Immature natural killer cell (primary cell): ENCODE results near the gene ZNF516. TPM values are rescaled to one million over a fixed set of nuclear protein-coding genes. Genes with fewer than 3 reads are reported as not detected.

ENCODE experiments used
- DNase-seq, 3 donors: peaks; one replicate each; pipeline ENCODE4 v3.0.0; 2022; ENCODE audit warnings: mixed read lengths in 1 of 3
- H3K27ac Mint-ChIP-seq, 6 donors: one replicate each; pipeline ENCODE4 v1.8.0; 2020; ENCODE audit warnings: mixed read lengths in 6 of 6, mild to moderate bottlenecking in 5 of 6, inconsistent platforms in 4 of 6, moderate library complexity in 3 of 6
- H3K27me3 Mint-ChIP-seq, 3 donors: one replicate each; pipeline ENCODE4 v1.8.0; 2020 to 2021; ENCODE audit warnings: low read depth in 3 of 3, mild to moderate bottlenecking in 3 of 3, mixed read lengths in 3 of 3, moderate library complexity in 3 of 3, inconsistent platforms in 1 of 3
- H3K36me3 Mint-ChIP-seq, 3 donors: one replicate each; pipeline ENCODE4 v1.8.0; 2020; ENCODE audit warnings: mixed read lengths in 3 of 3, inconsistent platforms in 2 of 3, mild to moderate bottlenecking in 2 of 3
- H3K4me1 Mint-ChIP-seq, 2 donors: one replicate each; pipeline ENCODE4 v1.8.0; 2020; ENCODE audit warnings: inconsistent platforms in 2 of 2, mild to moderate bottlenecking in 2 of 2, mixed read lengths in 2 of 2, moderate library complexity in 1 of 2
- H3K4me3 Mint-ChIP-seq, 5 donors: one replicate each; pipeline ENCODE4 v1.8.0; 2020; ENCODE audit warnings: mild to moderate bottlenecking in 5 of 5, mixed read lengths in 5 of 5, inconsistent platforms in 3 of 5, moderate library complexity in 3 of 5
- H3K9me3 Mint-ChIP-seq, 6 donors: one replicate each; pipeline ENCODE4 v1.8.0; 2020; ENCODE audit warnings: mild to moderate bottlenecking in 6 of 6, mixed read lengths in 6 of 6, inconsistent platforms in 4 of 6, moderate library complexity in 3 of 6
- polyA plus RNA-seq, 3 donors: library from polyadenylated mRNA; unstranded; fragments of 300-500 nt; fragmentation: Illumina TruSeq; gene quantifications; one replicate each; pipeline ENCODE4 v1.2.3, GENCODE V29; 2021

ZNF516 gene
- polyA plus RNA-seq, 3 donors from 2014 or later, result 1.2 to 6.1 (median 2.0) TPM

DNA sequence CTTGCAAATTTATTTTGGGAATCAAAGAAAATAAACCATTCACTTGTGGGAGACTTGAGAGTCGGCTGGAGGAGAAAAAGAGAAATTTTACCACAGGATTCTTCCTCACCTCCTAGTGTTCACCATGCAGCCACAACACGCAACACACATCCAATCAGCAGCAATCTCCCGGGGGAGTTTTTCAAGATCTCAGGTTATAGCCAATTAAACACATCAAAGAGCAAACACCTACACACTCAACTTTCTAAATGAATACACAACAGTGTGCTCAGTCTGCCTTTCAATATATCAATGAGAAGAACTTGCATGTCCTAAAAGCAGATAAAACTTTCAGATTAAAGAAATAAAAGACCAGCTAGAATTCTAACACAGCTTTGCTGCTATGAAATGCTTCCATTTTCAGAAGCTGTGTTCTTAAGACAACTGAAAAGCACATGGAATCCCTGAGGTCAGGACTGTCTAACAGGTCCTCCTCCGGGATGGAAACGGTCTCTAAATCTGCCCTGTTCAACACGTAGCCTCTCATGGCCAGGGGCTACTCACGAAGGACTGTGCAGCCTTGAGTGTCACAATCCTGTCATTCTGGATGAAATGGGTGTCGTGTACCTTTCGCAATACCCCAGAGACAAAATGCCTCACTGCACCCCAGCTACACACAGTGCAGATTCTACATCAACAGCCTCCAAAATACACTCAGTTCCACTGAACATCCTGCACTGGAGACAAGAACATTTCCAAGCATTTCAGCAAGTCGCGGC, 84.2 kb downstream of the ZNF516 start:
- no peaks in the 10 kb centered on the region for H3K9me3 Mint-ChIP-seq
- H3K27ac Mint-ChIP-seq, result peak overlapping the region in 2 of 6 donors; percentile 23 to 26
- peaks cover 74 to 79% of the 10 kb centered on the region in 2 donors for H3K4me1 Mint-ChIP-seq
- H3K27me3 Mint-ChIP-seq, result peaks cover 2 to 9% (median 3%) of the 10 kb centered on the region in 3 donors
- H3K4me3 Mint-ChIP-seq, result no peak overlapping the region
- H3K36me3 Mint-ChIP-seq, result peaks cover 0 to 7% (median 5%) of the 10 kb centered on the region in 3 donors
- no peak for DNase-seq

DNA sequence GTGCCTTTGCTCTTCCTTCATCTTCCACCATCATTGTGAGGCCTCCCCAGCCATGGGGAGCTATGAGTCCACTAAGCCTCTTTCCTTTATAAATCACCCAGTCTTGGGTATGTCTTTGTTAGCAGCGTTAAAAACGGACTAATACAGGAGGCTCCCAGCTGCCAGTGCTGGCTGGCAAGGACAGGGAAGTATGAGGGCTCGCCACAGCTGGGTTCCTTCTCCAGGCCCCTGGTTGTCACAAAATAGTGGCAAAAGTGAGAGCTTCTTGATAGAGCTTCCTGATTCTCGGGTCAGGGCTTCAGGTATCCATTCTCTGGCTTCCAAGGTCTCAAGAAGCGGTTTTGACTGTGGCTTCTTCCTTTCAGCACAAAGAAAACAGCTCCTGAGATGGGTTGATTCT, 85.0 kb downstream of the ZNF516 start:
- Mint-ChIP-seq H3K4me3 (no peak overlapping the region), H3K4me1 (peaks cover 68 to 73% of the 10 kb centered on the region in 2 donors), H3K27ac (peak overlapping the region in 1 of 6 donors; percentile 22), H3K36me3 (peaks cover 0 to 7% (median 5%) of the 10 kb centered on the region in 3 donors), H3K27me3 (peaks cover 3 to 5% (median 5%) of the 10 kb centered on the region in 3 donors), H3K9me3 (no peaks in the 10 kb centered on the region)
- DNase-seq, result no peak

DNA sequence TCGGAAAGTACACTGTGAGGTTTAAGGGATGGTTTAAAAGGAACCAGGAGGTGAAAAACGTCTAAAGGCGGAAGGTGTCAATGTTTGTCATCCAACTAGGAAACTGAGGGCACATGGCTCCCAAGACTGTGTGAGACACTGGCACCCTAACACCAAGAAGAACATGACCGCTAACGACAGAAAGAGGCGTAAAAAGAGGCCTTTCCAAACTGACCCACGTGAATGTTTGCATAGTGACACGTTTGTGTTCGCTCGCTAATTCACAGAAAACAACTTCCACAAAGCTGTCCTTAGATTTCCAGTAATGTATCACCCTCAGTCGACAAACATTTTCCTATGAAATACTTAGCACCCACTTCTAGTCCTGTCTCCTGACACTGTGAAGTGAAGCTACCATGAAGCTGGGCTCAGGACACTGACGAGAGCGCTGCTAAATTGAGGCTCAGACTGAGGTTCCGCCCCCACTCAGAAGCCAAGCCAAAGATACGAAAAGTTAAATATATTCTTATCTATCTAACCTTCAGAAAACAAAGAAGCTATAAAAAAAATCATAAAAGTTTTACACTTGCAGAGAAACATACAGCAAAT, 86.5 kb downstream of the ZNF516 start:
- Mint-ChIP-seq H3K27me3 (peaks cover 2 to 5% (median 4%) of the 10 kb centered on the region in 3 donors), H3K36me3 (peaks cover 0 to 11% (median 5%) of the 10 kb centered on the region in 3 donors), H3K4me3 (no peak overlapping the region), H3K4me1 (peaks cover 63 to 71% of the 10 kb centered on the region in 2 donors), H3K27ac (no peak overlapping the region), H3K9me3 (no peaks in the 10 kb centered on the region)
- no peak for DNase-seq

DNA sequence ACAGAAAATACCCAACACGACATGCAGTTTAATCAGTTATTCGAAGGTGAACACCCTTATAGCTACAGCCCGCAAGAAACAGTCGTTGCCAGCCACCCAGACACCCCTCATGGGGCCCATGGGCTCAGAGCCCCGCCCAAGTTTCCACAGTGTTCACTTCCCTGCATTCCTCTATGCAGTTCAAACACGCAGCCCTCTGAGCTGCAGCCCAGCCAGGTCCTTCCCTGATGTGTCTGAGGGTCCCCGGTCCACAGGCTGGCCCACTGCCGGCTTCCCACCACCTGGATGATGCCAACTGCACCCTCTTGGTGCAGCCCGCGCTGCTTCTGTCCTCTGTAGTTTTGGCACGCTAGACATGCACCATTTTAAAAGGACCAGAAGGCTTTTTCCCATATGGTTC, 87.4 kb downstream of the ZNF516 start:
- peaks cover 0 to 4% (median 3%) of the 10 kb centered on the region in 3 donors for H3K27me3 Mint-ChIP-seq
- H3K9me3 Mint-ChIP-seq, result no peaks in the 10 kb centered on the region
- peaks cover 0 to 11% (median 5%) of the 10 kb centered on the region in 3 donors for H3K36me3 Mint-ChIP-seq
- no peak for DNase-seq
- H3K4me1 Mint-ChIP-seq, result peaks cover 64 to 72% of the 10 kb centered on the region in 2 donors
- no peak overlapping the region for H3K4me3 Mint-ChIP-seq
- peak overlapping the region in 1 of 6 donors; percentile 62 for H3K27ac Mint-ChIP-seq

DNA sequence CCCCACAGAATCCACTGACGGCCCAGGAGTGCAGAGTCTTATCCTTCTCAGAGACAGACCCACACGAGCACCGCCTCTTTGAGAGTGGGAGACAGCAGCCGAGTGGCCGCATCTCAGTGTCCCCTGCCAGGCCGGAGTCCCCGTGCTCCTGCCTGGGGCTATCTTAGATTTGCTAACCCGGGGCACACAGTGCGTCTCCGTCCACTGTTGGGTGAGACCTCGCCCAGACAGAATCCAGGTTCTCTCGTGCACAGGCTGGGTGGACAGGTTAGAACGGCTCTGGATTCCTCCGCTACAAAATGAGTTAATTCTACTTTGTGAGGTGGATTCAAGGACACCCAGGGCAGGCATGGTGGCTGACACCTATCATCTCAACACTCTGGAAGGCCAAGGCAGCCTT, 88.3 kb downstream of the ZNF516 start:
- no peak overlapping the region for H3K27ac Mint-ChIP-seq
- no peak for DNase-seq
- H3K4me1 Mint-ChIP-seq, result peaks cover 69 to 81% of the 10 kb centered on the region in 2 donors
- no peaks in the 10 kb centered on the region for H3K9me3 Mint-ChIP-seq
- H3K27me3 Mint-ChIP-seq, result peaks cover 4 to 7% (median 6%) of the 10 kb centered on the region in 3 donors
- peak overlapping the region in 1 of 5 donors; percentile 9 for H3K4me3 Mint-ChIP-seq
- peaks cover 0 to 11% (median 5%) of the 10 kb centered on the region in 3 donors for H3K36me3 Mint-ChIP-seq

DNA sequence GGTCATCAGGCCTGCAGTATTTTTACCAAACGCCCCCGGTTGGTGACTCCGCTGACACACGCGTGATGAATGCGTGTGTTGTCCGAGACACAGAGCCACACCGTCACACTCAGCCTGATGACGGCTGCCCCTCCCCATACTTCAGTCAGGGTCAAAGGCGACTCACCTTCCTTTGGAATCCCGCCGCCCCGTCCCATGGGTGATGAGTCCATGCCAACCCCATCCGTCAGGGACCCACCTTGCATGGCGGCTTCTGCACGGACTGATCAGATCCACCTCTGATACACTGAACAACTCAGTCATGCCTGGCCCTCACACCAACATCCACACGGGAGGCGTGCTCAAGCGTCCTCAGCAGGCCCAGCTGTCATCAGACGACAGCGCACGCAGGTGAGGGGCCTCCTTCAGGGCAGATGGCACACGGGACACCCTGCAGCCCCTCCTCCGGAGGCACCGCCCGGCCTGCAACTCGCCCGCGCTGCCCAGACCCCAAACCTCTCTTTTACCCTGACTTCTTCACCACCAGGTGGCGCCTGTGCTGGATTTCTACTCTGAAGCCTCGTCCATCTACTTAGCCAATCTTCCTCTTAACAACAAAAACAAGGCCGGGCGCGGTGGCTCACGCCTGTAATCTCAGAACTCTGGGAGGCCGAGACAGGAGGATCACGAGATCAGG, 89.2 kb downstream of the ZNF516 start:
- Mint-ChIP-seq H3K4me1 (peaks cover 66 to 81% of the 10 kb centered on the region in 2 donors), H3K4me3 (no peak overlapping the region), H3K27ac (no peak overlapping the region)

DNA sequence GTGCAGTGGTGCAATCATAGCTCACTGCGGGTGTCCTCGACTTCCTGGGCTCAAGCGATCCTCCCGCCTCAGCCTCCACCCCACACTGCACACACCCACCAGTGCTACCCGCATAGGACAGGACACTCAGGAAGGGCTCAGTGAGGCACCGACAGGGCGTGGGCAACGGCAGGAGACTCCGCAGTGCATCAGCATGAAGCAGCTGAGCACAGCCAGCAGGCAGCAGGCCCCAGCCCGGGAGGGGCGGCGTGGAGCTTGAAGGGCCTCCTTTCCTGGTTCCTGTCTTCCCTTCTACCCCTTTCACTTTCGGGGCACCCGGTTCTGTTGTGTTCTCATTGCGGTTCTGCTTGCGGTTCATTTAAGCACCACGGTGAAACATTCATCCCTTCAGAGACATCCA, 89.8 kb downstream of the ZNF516 start:
- Mint-ChIP-seq H3K4me1 (peaks cover 60 to 76% of the 10 kb centered on the region in 2 donors), H3K36me3 (peaks cover 0 to 11% (median 5%) of the 10 kb centered on the region in 3 donors), H3K9me3 (no peaks in the 10 kb centered on the region), H3K4me3 (no peak overlapping the region), H3K27ac (no peak overlapping the region), H3K27me3 (peaks cover 8 to 15% (median 8%) of the 10 kb centered on the region in 3 donors)
- DNase-seq, result no peak

More for the DNA sequence above, 89.2 kb downstream of the ZNF516 start:
- Mint-ChIP-seq H3K27me3 (peaks cover 8 to 13% (median 8%) of the 10 kb centered on the region in 3 donors), H3K36me3 (peaks cover 0 to 11% (median 5%) of the 10 kb centered on the region in 3 donors), H3K9me3 (no peaks in the 10 kb centered on the region)
- DNase-seq, result peak; percentile 40 to 67 (median 54)

DNA sequence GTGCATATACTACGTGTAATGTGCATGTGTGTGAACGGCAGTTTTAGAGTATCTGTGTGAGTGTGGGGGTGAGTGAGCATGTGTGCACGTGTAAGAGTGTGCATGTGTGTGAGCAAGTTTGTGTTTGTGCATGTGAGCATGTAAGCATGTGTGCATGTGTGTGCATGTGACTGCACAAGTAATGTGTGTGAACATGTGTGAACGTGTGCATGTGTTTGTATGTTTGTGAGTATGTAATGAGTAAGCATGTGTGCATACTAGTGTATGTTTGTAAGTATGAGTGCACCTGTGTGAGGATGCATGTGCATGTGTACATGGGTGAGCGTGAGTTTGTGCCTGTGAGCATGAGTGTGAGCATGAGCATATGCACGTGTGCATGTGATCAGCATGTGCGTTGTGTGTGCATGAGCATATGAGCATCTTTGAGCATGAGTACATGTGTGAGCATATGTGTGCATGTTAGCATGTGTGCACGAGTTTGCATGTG, 90.7 kb downstream of the ZNF516 start:
- Mint-ChIP-seq H3K9me3 (no peaks in the 10 kb centered on the region), H3K36me3 (peaks cover 0 to 4% (median 0%) of the 10 kb centered on the region in 3 donors), H3K4me3 (no peak overlapping the region), H3K27me3 (peaks cover 8 to 17% (median 8%) of the 10 kb centered on the region in 3 donors), H3K27ac (no peak overlapping the region), H3K4me1 (peaks cover 57 to 70% of the 10 kb centered on the region in 2 donors)
- DNase-seq, result no peak

DNA sequence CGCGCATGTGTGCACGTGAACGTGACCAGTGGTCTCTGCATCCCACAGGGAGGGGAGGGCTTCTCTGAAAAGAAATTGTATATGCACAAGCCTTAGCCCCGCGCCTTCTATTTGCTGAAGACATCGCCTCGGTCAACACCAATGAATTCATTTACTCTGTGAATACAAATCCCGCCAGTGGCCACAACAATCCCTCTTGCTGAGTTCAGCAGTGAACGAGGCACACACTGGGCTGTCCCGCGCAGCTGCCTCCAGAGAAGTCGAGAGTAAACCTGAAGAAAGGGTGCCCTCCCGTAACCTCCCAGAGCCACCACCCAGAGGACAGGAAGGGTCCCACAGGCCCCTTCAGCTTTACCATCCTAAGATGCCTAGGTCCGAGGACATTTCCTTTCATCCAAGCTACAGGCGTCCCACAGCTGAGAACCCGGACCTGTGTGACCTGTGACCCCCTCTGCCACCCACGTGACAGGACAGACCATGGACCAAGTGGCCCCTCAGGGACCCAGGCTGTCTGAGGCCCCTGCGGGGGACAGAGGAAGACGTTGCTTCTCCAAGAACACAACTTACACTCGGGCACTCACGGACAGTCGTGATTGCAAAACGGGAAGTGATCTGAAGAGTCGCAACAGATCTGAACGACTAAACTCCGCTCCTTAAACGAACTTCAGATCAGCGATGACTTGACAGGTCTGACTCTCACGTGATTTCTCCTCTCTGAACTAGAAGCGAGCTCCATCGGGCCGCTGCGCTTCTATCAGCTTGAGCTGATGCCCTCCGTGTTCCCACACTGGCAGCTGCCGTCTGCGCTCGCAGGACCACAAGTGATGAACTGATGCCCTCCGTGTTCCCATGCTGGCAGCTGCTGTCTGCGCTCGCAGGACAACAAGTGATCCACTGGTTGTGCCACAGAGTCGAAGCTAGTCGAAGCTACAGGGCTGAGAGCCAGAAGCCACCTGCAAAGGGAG, 92.7 kb downstream of the ZNF516 start:
- Mint-ChIP-seq H3K27ac (peak overlapping the region in 3 of 6 donors; percentile 40 to 65 (median 53)), H3K36me3 (peaks cover 0 to 4% (median 0%) of the 10 kb centered on the region in 3 donors), H3K4me1 (peaks cover 50 to 69% of the 10 kb centered on the region in 2 donors), H3K4me3 (peak overlapping the region in 1 of 5 donors; percentile 11), H3K27me3 (peaks cover 8 to 14% (median 8%) of the 10 kb centered on the region in 3 donors), H3K9me3 (no peaks in the 10 kb centered on the region)
- DNase-seq, result no peak

DNA sequence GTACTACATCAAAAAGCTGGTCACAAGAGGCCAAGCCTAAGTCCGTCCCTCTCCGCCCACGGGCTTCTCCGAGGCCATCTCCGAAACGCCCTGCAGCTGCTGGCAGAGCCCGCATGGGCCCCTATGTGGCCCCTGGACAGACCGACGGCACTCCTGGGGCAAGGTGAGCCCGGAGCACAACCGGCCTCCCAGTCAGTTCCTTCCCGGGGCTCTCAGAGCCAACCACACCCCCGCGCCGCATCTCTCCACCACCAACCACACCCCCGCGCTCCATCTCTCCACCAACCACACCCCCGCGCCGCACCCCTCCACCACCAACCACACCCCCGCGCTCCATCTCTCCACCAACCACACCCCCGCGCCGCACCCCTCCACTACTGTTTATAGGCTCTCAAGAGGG, 93.5 kb downstream of the ZNF516 start:
- H3K4me1 Mint-ChIP-seq, result peaks cover 44 to 61% of the 10 kb centered on the region in 2 donors
- peaks cover 8 to 14% (median 8%) of the 10 kb centered on the region in 3 donors for H3K27me3 Mint-ChIP-seq
- peak overlapping the region in 3 of 6 donors; percentile 33 to 53 (median 36) for H3K27ac Mint-ChIP-seq

DNA sequence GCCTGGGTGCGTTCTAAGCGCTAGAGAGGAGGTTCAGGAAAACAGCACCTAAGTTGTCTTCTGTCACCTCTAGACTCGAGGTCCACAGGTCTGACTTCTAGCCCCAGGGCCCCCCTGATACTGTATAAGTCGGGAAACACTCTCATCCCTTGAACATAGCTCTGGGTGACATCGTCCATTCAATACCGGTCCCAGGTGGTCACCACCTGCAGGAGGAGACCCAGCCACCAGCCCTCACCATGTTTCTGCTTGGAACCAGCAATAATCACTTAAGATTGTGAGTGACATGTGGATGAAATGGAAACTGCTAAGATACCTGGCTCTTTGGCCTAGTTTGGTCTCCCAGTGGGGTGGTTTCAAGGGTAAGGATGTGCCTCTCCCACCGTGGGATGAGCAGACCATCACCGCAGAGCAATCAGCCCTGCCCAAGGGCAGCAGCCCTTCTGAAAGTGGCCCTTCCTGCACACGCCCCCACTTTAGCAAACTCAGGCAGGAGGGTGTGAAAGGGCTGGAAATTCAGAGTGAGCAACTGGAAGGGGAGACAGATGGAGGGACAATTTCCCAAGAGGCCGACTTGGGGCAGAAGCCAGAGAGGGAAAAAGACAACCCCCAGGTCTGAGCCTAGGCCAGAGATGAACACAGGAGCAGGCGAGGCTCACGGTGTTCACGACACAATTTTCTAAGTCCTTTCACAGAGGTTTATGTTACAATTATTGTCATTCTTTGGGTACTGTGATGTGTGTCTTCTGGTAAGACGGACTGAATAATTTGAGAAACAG, 95.2 kb downstream of the ZNF516 start:
- no peak for DNase-seq
- Mint-ChIP-seq H3K9me3 (no peaks in the 10 kb centered on the region), H3K4me3 (no peak overlapping the region), H3K27ac (no peak overlapping the region), H3K4me1 (peaks cover 40 to 52% of the 10 kb centered on the region in 2 donors), H3K36me3 (peaks cover 0 to 4% (median 4%) of the 10 kb centered on the region in 3 donors), H3K27me3 (peaks cover 6 to 14% (median 8%) of the 10 kb centered on the region in 3 donors)

More for the DNA sequence above, 93.5 kb downstream of the ZNF516 start:
- Mint-ChIP-seq H3K36me3 (peaks cover 0 to 4% (median 0%) of the 10 kb centered on the region in 3 donors), H3K9me3 (no peaks in the 10 kb centered on the region), H3K4me3 (peak overlapping the region in 1 of 5 donors; percentile 11)
- peak in 1 of 3 donors; percentile 15 for DNase-seq
